IMR-90 (cell line): ENCODE data around the gene CLCN6.

ENCODE experiments used
- CTCF ChIP-seq: conservative IDR thresholded peaks from 2 replicates; pipeline ENCODE4 v1.5.1; 2012; ENCODE audit warnings: mild to moderate bottlenecking, low read depth, low read length, improper control_type of control experiment
- MAFK ChIP-seq: IDR thresholded peaks from 2 replicates; pipeline ENCODE4 v1.6.1; 2012; ENCODE audit warnings: low read depth, low read length, improper control_type of control experiment
- MAZ ChIP-seq: IDR thresholded peaks from 2 replicates; pipeline ENCODE4 v1.6.1; 2012; ENCODE audit warnings: low read depth, mild to moderate bottlenecking, low read length, improper control_type of control experiment, moderate library complexity, borderline replicate concordance
- MXI1 ChIP-seq: IDR thresholded peaks from 2 replicates; pipeline ENCODE4 v1.6.1; 2012; ENCODE audit warnings: low read depth, mild to moderate bottlenecking, low read length, moderate library complexity, borderline replicate concordance
- POLR2A ChIP-seq: IDR thresholded peaks from 2 replicates; pipeline ENCODE4 v1.6.1; 2012; ENCODE audit warnings: mild to moderate bottlenecking, low read depth, low read length

GRCh38 chr1:11802616-11802972, 3.4 kb upstream of the CLCN6 start:
- TF ChIP-seq POLR2A: no peak
- TF ChIP-seq MAZ: peak; percentile 68; the same call in 1 of the 2 replicates
- no peak for TF ChIP-seq CTCF
- no peak for TF ChIP-seq MXI1
- TF ChIP-seq MAFK: no peak
